A673 (cell line): ENCODE data around the gene ANKRD2.
"Not testable (repeated sequence)": the region's sequence is repeated elsewhere in the genome, so short reads cannot be mapped to it uniquely, and the experiment has no call there.

Experiments used
- CTCF ChIP-seq: fragments of 300-800, 200-600 bp; sonication (generic); conservative IDR thresholded peaks from 2 replicates; pipeline ENCODE4 v1.5.1; 2017; ENCODE audit warnings: low read depth, mild to moderate bottlenecking, antibody characterized with exemption, low read length, moderate library complexity, mixed read lengths
- EZH2 ChIP-seq: fragments of 200-600 bp; sonication (generic); IDR thresholded peaks from 2 replicates; pipeline ENCODE4 v1.6.1; 2017; ENCODE audit warnings: borderline replicate concordance, low read depth, mild to moderate bottlenecking, mixed read lengths, antibody characterized with exemption, low read length; ENCODE audit not compliant: poor library complexity, severe bottlenecking

- TF ChIP-seq CTCF, EZH2: not testable (repeated sequence)
Measured at GRCh38 chr10:97554336-97554735, 18.2 kb upstream of the ANKRD2 start.
